Activated naive CD4-positive, alpha-beta T cell treated with anti-CD3 and anti-CD28 coated beads, Interleukin-2, amount 50 U/mL, for 72 hours (primary cell): ENCODE measurements around the gene BANP. TPM values are rescaled to one million over a fixed set of nuclear protein-coding genes. Genes with fewer than 3 reads are reported as not detected.
"Not testable (repeated sequence)": the region's sequence is repeated elsewhere in the genome, so short reads cannot be mapped to it uniquely, and the experiment has no call there.

ENCODE experiments used
- ATAC-seq, 2 donors: fragments of 150-1000 bp; cut with Tn5 transposase; 2 replicates each; pipeline ENCODE4 v1.10.0; 2021; ENCODE audit warnings: mild to moderate bottlenecking in 2 of 2, moderate library complexity in 2 of 2
- DNase-seq, 2 donors: peaks; one replicate each; pipeline ENCODE4 v3.0.0; 2021 to 2022; ENCODE audit warnings: low spot score in 2 of 2
- H3K27ac Mint-ChIP-seq, 2 donors: one replicate each; pipeline ENCODE4 v1.8.0; 2022; ENCODE audit warnings: mild to moderate bottlenecking in 2 of 2, mixed read lengths in 2 of 2
- H3K36me3 Mint-ChIP-seq, 2 donors: one replicate each; pipeline ENCODE4 v1.8.0; 2022; ENCODE audit warnings: mixed read lengths in 2 of 2
- H3K9me3 Mint-ChIP-seq, 2 donors: one replicate each; pipeline ENCODE4 v1.8.0; 2022; ENCODE audit warnings: mixed read lengths in 2 of 2
- total RNA-seq, 2 donors: library from RNA; stranded (reverse); gene quantifications; one replicate each; pipeline ENCODE4 v1.2.3, GENCODE V29; 2022

The BANP gene
- total RNA-seq, 2 donors from 2014 or later: 44.6 to 46.8 TPM

- not testable (repeated sequence) for H3K9me3 Mint-ChIP-seq, ATAC-seq, H3K27ac Mint-ChIP-seq, DNase-seq
- H3K36me3 Mint-ChIP-seq: peaks cover 5 to 12% of the 10 kb centered on the region in 2 donors
These were observed 37.4 kb downstream of the BANP start for GRCh38 chr16:87988596-87988995.

DNA sequence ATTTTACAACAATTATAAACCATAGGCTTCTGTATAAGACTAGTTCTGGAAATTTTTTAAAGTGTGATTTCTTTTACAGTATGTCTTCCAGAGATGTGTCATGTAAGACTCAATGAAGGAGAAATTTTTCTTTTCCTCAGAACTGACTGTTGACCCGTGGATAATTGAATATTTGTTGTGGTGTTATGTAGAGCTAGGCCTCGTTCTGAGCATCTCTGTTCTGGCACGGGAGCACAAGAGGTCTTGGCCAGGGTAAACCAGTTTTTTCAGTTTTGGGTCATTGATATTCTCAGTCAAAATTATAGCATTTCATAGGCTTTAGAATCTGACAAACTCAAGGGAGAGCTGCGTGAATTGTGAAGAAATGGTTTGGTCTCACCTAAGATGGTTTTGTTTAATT is 39.0 kb downstream of the BANP start:
- H3K36me3 Mint-ChIP-seq, ATAC-seq, H3K9me3 Mint-ChIP-seq, DNase-seq: not testable (repeated sequence)
- H3K27ac Mint-ChIP-seq: peak overlapping the region in 1 of 2 donors; percentile 65

DNA sequence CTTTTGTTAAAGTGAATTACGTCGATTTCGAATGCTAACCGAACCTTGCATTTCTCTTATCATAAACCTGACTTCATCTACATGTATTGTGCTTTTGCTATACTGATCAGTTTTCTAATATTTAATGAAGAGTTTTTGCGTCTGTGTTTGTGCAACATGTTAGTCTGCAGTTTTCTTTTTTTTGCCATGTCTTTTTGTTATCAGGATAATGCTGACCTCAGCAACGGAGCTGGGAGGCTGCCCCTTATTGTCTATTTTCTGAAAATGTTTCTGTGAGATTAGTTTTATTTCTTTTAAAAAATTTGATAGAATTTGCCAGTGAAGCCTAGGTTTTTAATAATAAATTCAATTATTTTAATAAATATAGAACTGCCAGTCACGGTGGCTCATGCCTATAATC is 40.9 kb downstream of the BANP start:
- not testable (repeated sequence) for ATAC-seq, H3K27ac Mint-ChIP-seq, H3K36me3 Mint-ChIP-seq, DNase-seq, H3K9me3 Mint-ChIP-seq

DNA sequence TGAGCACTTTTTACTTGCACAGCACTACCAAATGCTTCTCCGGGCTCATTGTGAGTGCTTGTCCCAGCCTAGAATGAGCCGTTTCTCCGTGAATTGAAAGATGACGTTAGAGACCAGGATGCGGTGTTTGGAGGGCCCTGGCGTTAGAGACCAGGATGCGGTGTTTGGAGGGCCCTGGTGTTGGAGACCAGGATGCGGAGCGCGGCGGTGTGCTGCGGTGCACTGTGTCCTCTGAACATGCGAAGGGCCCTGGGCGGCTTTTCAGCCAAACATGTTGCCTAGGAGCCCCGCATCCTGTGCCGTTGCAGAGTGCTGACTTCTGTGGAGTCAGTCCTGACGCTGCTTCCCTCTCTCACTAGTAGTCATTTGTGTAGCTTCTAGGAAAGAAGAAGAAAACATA is 42.7 kb downstream of the BANP start:
- DNase-seq (peak in 1 of 2 donors; percentile 16), ATAC-seq (no peak)
- H3K36me3 Mint-ChIP-seq: peaks cover 0 to 5% of the 10 kb centered on the region in 2 donors
- H3K27ac Mint-ChIP-seq: peak overlapping the region in 1 of 2 donors; percentile 90
- no peaks in the 10 kb centered on the region for H3K9me3 Mint-ChIP-seq

DNA sequence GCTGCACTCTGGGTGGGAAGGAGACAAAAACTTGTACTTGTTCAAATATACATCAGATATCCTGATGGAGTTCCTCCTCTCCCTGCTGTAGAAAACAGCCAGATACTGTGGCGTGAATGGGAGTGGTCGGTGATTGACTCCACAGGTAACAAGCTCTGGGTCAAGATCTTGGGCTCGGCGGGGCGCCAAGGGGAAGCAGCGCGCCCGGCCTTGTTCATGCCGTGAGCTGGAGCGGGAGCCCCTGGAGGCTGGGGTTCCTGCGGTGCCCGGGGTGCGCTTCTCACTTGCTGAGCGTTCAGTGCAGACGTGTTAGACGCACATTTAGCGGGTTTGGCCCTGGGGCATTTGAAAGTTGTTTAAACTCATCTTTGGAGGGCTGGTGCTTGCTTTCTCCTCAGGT is 44.4 kb downstream of the BANP start:
- Mint-ChIP-seq H3K27ac (no peak overlapping the region), H3K9me3 (no peaks in the 10 kb centered on the region), H3K36me3 (peaks cover 0 to 5% of the 10 kb centered on the region in 2 donors)
- DNase-seq: no peak
- ATAC-seq: no peak

DNA sequence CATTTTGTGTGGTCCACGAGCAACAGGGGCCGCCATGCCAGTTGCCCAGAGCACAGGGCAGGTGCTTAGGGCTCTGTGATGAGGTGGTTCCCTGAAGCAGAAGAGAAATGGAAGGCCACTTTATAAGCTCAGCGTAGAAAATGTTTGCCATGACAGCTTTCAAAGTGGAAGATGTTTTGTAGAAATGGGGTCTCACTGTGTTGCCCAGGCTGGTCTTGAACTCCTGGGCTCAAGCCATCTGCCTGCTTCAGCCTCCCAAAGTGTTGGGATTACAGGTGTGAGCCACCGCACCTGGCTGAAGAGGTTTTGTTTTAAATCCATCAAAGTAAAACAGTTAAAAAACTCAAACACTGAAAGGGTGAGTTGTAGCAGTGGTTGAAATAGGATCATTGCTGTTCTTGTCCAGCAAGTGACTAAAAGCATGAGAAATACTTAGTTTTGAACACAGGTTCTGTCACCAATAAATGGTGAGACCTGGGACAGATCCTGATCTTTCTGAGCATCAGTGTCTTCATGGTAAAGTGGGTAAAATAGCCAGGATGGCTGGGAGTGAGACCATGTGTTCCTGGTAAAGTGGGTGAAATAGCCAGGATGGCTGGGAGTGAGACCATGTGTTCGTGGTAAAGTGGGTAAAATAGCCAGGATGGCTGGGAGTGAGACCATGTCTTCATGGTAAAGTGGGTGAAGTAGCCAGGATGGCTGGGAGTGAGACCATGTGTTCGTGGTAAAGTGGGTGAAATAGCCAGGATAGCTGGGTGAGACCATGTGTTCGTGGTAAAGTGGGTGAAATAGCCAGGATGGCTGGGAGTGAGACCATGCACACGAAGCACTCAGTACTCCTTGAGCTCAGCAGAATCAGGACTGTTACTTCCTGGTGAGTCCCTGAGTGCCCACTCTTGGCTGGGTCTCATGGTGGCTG is 46.0 kb downstream of the BANP start:
- no peak for ATAC-seq
- peak overlapping the region; percentile 65 to 86 for H3K27ac Mint-ChIP-seq
- H3K9me3 Mint-ChIP-seq: no peaks in the 10 kb centered on the region
- peaks cover 0 to 5% of the 10 kb centered on the region in 2 donors for H3K36me3 Mint-ChIP-seq
- no peak for DNase-seq

GRCh38 chr16:87998184-87998793 is 47.1 kb downstream of the BANP start:
- not testable (repeated sequence) for ATAC-seq, H3K36me3 Mint-ChIP-seq, H3K27ac Mint-ChIP-seq, H3K9me3 Mint-ChIP-seq
- peak in 1 of 2 donors; percentile 33 for DNase-seq

- not testable (repeated sequence) for H3K9me3 Mint-ChIP-seq, H3K36me3 Mint-ChIP-seq, H3K27ac Mint-ChIP-seq, ATAC-seq
- DNase-seq: peak in 1 of 2 donors; percentile 40
These were observed 47.8 kb downstream of the BANP start for GRCh38 chr16:87998992-87999391.

DNA sequence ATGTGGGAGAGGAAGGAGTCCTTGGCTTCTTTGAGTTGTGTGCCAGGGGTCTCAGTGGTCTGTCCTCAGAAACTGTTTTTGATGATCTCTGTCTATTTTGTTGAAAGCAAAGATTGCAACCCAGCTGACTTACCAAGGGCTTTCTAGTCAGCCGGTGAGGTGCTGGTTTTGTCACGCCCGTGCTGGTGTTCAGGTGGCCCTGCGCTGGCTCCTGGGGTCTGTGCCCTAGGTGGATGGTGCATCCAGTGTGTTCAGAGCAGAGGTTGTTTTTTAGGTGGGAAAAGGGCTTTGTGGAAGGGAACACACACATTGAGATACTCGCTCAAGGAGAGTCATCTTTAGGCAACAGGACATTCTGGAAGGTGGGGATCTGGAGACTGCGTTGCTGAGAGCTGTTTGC is 51.0 kb downstream of the BANP start:
- peak in 1 of 2 donors; percentile 23 for DNase-seq
- Mint-ChIP-seq H3K36me3 (peaks cover 0 to 4% of the 10 kb centered on the region in 2 donors), H3K27ac (peak overlapping the region; percentile 2 to 55), H3K9me3 (no peaks in the 10 kb centered on the region)
- ATAC-seq: no peak

GRCh38 chr16:88002749-88003148 is 51.5 kb downstream of the BANP start:
- Mint-ChIP-seq H3K9me3 (no peaks in the 10 kb centered on the region), H3K36me3 (no peaks in the 10 kb centered on the region), H3K27ac (no peak overlapping the region)
- no peak for DNase-seq
- no peak for ATAC-seq

DNA sequence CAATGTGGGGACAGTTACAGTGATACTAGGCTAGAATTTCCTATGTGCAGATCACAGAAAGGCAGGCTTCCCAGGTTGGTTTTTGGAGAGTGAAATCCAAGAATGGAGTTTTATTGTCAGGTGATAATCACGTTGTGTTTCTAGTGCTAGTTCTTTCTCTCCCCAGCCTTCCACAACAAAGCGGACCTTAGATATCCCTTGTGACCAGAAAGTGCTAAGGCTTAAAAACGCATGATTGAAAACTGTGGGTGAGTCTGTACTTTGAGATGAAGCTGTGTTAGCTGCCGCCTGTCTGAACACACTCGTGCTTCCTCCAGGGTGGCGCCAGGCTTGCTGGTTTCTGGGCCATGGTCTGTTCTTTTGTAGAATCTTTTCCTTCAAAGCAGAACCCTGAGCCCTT is 52.1 kb downstream of the BANP start:
- peak in 1 of 2 donors; percentile 25 for DNase-seq
- Mint-ChIP-seq H3K36me3 (no peaks in the 10 kb centered on the region), H3K27ac (no peak overlapping the region), H3K9me3 (no peaks in the 10 kb centered on the region)
- no peak for ATAC-seq

DNA sequence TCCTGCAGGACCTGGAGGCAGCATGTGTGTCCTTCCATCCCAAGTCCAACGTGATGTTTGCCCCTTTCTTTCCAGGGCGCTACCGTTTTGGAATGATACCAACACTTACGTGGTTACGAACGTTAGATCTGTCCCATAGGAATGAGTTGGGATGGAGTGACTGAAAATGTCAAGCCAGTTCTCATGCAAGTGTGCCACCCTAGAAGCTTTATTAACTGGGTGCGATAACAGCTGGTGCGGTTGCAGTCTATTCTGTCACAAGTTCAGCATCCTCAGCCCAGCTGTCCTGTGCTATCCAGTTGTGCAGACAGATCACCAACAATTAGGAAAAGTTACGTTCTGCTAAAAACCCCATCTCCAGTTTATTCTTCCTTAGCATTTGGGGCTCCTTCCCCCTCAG is 52.5 kb downstream of the BANP start:
- Mint-ChIP-seq H3K27ac (peak overlapping the region in 1 of 2 donors; percentile 40), H3K36me3 (no peaks in the 10 kb centered on the region), H3K9me3 (no peaks in the 10 kb centered on the region)
- no peak for ATAC-seq
- DNase-seq: peak in 1 of 2 donors; percentile 21

DNA sequence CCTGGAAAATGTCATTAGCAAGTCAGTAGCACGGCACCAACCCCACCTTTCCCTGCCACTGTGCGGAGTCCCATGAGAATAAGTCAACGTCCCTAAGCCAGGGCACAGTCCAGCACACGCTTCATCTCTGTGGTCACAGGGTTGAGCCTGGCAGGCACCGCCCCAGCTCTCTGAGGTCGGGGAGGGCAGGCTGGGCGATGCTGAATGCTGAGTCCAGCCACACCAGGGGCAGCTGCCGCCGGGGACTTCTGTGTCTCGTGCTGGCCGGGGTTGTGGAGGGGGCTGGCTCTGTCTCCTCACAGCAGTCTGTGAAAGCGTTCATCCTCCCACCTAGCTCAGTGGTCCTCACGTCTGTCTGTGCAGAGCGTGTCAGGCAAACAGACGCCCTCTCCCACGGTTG is 53.2 kb downstream of the BANP start:
- ATAC-seq: no peak
- Mint-ChIP-seq H3K27ac (peak overlapping the region in 1 of 2 donors; percentile 40), H3K36me3 (no peaks in the 10 kb centered on the region), H3K9me3 (no peaks in the 10 kb centered on the region)
- peak in 1 of 2 donors; percentile 43 for DNase-seq

DNA sequence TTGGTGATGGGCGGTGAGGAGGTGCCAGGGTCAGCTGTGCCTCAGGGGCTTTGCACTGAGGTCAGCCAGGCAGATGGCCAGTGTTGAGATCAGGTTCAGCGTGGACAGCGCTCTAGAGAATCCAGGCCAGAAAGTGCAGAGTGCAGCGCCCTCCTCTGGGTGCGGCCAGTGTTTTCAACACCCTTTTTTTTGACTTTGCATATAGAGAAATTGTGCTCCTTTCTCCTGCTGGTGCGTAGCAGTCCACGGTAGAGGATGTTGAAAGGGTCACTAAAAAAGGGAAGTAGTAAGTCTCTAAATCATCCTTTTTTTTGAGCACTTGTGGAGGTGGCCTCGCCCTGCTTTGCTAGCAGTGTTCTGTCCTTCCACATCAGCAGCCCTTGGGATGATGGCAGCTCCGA is 53.9 kb downstream of the BANP start:
- DNase-seq (peak in 1 of 2 donors; percentile 42), ATAC-seq (peak in 1 of 2 donors; percentile 47)
- H3K27ac Mint-ChIP-seq: no peak overlapping the region
- H3K9me3 Mint-ChIP-seq: no peaks in the 10 kb centered on the region
- no peaks in the 10 kb centered on the region for H3K36me3 Mint-ChIP-seq

- Mint-ChIP-seq H3K27ac (no peak overlapping the region), H3K9me3 (no peaks in the 10 kb centered on the region), H3K36me3 (peaks cover 0 to 4% of the 10 kb centered on the region in 2 donors)
- ATAC-seq (no peak), DNase-seq (peak in 1 of 2 donors; percentile 28)
These were observed 54.7 kb downstream of the BANP start for GRCh38 chr16:88005968-88006367.

DNA sequence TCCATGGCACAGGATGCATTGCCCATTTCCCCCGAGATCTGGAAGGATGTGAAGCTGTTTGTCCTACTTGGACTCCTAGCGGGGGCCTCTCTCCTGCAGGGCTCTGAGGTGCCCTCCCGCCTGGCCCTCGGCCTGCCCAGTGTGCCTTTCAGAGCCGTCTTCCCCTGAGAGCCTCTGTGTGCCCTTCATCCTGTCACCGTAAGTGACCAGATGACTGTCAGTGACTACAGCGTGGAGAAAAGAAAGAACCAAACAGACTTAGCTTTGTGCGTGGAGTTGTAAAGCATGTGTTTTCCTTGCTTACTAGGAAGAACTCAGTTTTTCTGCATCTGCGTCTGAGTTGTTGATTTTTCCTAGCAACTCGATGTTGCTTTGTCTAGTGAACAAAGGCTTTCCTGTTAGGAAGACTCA is 56.1 kb downstream of the BANP start:
- Mint-ChIP-seq H3K9me3 (no peaks in the 10 kb centered on the region), H3K27ac (no peak overlapping the region), H3K36me3 (peaks cover 0 to 4% of the 10 kb centered on the region in 2 donors)
- ATAC-seq: no peak
- peak in 1 of 2 donors; percentile 26 for DNase-seq

DNA sequence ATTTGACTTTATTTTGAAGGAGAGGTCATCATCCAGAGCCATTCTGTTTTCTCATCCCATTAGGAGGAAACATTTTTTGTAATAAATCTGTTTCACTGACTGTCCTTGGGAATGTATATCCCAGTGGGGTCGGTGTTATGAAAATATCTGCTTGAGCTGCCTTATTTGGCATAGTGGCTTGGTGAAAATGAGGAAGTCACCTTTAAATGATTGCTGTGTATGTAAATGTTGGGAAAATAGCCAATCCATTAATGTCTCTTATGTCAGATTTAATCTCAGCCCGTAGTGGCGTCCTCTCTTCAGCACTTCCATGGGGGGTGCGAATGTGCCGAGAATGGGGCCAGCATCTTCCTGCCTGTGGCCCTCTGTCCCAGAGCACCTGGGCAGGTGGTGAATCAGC is 57.6 kb downstream of the BANP start:
- Mint-ChIP-seq H3K36me3 (peaks cover 0 to 4% of the 10 kb centered on the region in 2 donors), H3K27ac (peak overlapping the region; percentile 15 to 25), H3K9me3 (no peaks in the 10 kb centered on the region)
- ATAC-seq: no peak
- DNase-seq: no peak
